Occipital lobe (tissue), 2 donors: Measurements from ENCODE around the gene DPP4. TPM values are rescaled to one million over a fixed set of nuclear protein-coding genes. Genes with fewer than 3 reads are reported as not detected.

Experiments
- DNase-seq: peaks from one replicate; lab custom pipeline; 2025; lab: John Stamatoyannopoulos, UW
- total RNA-seq: library from RNA; depleted of rRNA; stranded (reverse); fragments of >200 nt; gene quantifications from one replicate; pipeline ENCODE4 v1.2.3, GENCODE V29; 2014

Gene DPP4
- total RNA-seq, 1 donor from 2014 or later, result 6.4 TPM

DNA sequence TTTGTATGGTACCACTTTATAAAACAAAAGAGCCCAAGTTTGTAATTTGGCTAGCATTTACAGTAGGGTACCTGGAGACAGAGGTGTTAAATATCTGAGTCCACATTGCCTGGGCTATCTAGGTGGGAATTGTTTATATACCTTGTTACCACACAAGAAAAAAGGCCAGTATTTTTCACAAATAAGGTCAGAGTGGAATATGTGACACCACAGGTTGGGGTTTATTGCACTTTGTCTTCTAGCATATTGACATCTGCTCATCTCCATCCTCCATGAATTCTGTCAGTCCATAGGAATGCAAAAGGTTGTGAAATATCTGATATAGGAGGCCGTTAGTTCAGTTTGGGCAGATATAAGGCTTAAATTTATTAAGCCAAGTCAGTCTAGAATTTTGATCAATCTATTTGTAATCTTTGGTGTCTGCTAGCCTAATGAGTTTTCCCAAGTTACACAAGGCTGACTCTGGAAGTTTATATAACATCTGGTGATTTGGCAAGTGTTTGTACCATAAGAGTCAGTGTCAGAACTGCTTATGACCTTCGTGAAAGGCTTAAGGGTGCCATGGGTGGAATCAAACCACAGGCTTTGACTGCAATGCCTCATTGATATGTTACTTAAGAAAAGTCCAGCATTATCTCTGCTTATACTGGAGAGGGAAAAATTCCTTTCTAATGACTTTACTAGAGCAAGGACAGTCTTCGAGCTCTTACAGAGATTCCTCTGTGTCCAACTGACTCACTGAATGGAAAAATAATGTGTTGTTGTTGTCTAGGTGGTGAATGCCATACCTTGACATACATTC is 11.3 kb upstream of the DPP4 start:
- DNase-seq, result no peak

DNA sequence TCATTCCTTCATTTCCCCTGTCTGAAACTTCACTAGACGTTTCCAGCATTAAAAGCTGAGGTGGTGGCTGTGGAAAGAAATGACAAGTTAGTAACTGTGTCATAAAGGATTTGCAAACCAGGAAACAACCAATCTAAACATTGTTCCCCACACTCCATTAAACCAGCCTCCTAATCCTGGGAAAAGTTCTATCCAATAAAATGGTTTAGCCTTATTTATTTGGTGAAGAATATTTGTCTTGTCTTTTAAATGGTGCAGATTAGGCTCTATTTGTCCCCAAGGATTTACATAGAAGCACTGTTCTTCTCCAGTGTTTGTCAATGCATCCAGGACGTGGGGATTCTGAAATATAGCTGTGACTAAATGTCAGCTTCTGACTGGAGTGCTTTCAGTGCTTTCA is 10.5 kb upstream of the DPP4 start:
- DNase-seq, result no peak

DNA sequence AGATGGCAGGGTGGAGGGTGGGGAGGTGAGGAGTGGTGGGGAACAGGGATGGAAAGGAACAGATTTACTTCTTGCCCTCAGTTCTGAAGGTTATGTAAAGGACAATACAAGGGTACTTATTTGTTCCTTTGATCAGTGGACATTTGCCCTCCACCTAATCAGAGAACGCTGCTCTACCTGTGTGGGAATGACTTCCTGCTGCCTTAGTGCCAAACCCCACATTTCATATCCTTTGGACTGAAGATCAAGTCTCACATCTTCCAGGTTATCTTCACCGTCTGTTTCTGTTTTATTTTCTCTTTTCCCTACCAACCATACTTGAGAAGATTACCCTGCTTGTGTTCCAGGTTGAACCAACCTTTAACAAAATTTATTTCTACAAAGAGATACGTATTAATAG is 8.7 kb upstream of the DPP4 start:
- DNase-seq, result no peak

DNA sequence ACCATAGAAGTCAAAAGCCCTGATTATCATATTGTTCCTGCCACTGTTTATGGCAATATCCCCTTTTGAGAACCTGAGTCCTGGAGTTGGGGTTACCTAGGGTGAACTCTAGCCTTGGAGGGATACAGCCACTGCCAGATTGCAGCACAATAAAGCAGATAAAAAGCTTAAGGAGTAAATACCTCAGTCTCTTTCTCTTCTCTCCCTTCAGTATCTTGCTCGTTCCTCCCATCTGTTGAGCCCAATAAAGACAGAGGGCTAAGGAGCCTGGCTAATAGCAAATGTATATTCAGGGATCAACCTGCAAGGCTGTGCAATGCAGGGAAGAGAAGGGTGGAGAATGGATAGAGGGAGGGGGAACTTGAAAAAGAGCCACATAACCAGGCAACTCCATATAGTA is 8.0 kb upstream of the DPP4 start:
- no peak for DNase-seq

DNA sequence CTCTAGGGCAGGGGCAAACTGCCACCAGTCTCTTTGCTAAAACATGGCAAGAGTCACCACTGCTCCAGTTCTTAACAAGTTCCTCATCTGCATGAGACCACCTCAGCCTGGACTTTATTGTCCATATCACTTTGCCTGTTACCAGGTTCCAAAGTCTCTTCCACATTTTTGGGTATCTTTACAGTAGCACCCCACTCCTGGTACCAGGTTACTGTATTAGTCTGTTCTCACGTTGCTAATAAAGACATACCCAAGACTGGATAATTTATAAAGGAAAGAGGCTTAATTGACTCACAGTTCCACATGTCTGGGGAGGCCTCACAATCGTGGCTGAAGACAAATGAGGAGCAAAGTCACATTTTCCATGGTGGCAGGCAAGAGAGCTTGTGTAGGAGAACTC is 5.5 kb upstream of the DPP4 start:
- DNase-seq, result no peak

- no peak for DNase-seq
These were observed 1.7 kb upstream of the DPP4 start for GRCh38 chr2:162075689-162076132.

- no peak for DNase-seq
These were observed 1.1 kb upstream of the DPP4 start for GRCh38 chr2:162074928-162075688.

DNA sequence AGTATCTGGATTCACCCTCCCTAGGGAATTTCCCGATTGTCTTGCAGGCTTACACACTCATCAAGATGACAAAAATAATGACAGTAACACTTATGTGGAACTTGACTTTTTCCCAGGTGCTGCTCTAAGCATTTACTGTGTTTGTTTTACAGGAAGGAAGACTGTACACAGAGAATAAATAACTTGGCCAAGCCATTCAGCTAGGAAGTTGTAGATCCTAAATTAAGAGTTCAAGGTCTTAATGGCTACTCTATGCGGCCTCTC is 549 bp upstream of the DPP4 start:
- no peak for DNase-seq

DNA sequence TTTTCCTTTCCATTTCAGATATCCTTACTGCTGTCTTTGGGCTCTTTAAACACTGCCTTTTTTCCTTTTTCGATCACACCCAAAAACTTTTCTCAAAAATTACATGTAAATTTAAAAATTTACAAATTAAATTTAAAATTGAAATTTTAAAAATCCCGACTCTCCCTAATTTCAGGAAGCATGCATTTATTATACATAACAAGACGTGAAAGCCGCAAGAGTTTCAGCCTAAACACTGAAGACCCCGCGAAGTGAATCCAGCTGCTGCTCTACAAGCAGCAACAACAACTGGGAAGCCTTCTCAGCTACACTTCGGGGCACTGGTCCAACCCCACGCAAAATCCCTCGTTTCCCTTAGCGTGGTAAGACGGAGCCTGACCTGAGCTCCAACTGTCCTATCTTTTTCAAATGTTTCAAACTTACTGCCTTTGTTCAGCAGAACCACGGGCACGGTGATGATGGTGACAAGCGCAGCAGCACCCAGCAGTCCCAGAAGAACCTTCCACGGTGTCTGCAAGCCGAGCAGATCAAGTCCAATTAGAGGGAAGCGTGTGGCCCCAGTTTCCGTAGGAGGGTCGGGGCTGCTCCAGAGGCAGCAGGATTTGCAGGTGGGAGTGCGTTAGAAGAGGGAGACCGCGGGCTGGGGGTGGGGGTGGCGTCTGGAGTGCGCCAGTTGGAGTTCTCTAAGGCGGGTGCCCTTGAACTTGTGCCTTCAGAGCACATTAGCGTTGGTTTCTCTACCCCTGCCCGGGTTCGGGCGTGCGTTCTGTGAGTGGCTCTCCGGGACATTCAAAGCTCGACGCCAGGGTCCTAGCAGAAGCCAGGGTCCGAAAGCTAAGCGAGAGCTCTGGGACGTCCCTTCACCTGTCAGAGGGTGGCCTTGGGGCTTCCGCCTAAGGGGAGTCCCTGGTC is 783 bp downstream of the DPP4 start:
- DNase-seq, result peak; percentile 6

DNA sequence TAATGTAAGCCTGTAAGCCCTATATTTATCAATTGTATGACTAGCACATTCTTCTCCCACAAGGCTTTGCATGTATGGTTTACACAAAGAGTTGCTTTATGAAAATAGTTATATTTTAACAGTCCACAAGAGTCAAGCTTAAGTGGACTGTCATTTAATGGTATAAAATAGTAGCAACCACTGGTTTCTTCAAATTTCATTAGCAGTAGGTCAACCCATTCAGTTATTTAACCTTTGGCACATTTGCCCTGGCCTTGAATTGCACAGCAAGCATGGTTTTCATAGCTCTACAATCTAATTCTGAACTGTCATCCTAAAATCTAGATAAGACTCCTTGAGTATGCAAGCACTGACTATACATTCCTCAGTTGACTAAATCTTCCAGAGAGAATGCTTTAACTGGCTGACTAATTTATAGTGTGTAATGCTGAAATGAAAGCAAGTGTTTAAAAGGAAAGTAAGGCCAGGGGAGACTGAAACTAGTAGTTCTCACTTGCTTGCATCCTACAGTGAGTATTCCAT is 1.8 kb downstream of the DPP4 start:
- no peak for DNase-seq

GRCh38 chr2:162071001-162071400 is 3.0 kb downstream of the DPP4 start:
- DNase-seq, result no peak

GRCh38 chr2:162070228-162070936 is 3.6 kb downstream of the DPP4 start:
- DNase-seq, result no peak

DNA sequence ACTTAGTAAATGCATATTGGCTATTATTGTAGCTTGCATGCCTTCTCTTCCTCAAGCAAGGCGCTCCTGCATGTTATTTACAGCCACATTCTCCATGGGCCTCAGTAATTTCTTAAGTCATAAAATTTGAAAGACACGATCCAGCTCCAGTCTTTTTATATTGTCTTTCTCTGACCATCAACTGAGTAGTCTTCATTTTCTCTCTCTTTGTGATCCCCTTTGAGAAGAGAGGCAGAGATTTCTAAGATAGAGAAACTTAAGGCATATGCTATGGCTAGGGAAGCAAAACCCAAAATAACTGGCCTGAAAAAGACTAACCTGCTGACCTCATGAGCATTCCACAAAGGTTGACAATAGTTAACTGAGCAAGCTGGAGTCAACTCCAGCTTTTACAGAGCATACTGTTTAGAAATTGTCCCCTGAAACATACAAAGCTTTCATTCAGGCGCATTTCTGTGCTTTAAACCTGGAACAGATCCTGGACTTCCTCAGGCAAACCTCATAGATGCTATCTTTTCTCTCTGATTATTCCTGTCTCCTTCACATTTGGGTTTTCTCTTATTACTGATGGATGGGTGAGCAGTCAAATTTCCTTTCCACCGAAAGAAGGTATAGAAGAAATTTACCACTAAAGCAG is 4.6 kb downstream of the DPP4 start:
- DNase-seq, result no peak

DNA sequence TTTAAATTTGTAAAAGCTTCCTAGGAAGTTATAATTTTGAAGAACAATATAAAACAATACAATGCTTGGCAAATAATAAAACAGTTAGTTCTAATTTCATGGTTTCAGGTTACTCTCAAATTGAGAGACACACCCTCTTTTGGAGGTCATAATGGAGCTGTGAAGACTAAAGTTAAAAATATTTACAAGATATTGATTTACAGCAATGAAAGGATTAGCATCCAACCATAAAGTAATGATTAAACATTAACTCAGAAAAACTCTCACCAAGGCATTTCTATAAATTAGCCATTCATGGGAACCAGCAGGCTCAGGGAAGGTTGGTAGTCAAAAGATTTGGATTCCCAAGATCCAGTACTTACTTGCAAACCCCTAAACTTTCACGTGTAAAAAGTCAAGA is 6.4 kb downstream of the DPP4 start:
- DNase-seq, result no peak

- no peak for DNase-seq
These were observed 8.2 kb downstream of the DPP4 start for GRCh38 chr2:162065767-162066166.

DNA sequence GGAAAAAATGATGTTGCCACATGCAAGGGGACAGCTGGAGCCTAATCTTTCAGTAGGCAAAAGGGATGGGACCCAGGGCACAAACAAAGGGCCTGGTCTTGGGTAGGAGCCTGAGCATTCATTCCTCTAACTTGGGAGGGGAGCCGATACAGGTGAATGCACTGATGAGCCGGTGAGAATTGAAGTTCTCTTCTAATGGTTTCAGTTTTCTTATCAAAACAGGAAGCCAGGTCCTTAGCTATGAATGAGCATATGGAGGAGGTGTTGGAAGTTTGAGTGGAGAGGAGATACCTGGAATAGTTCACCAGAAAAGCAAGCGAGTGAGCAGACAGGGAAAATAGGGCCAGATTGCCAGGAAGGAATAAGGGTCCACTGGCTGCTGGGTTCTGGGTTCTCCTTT is 10.1 kb downstream of the DPP4 start:
- DNase-seq, result no peak

- DNase-seq, result no peak
These were observed 10.7 kb downstream of the DPP4 start for GRCh38 chr2:162063281-162063680.

DNA sequence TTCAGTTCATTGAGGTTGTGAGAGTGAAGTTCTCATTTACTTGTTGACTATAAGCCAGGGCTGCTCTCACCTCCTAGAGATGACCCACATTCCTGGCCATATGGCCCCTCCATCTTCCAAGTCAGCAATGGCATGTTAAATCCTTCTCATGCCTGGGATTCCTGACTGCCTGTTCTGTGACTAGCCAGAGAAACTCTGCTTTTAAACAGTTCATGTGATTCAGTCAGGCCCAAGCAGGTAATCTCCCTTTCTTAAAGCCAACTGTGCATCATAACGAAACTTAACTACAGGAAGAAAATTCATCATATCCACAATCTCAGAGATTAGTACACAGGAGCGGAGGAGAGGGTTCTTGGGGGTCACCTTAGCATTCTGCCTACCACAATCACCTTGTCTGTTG is 11.5 kb downstream of the DPP4 start:
- no peak for DNase-seq

GRCh38 chr2:162061021-162061420 is 13.0 kb downstream of the DPP4 start:
- no peak for DNase-seq

DNA sequence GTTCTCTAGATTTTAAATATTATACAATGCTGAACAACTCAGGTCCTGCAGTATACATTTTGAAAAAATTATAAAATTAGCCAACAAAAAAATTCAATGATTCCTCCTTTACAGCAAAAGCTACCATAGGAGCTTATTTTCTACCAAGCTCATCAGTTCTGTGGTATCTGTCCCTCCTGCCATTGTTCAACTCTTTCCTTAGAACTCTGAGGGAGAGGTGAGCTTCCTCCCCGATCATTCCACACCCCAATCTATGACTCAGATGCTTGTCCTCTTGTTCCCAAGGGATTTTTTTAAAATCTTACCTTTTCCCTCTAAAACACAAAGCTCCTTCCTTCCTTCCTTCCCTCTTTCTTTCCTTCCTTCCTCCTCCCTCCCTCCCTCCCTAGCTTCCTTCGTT is 13.5 kb downstream of the DPP4 start:
- no peak for DNase-seq
